BE2C (cell line): Measurements from ENCODE around the gene CDKN2B.

Source experiments
- DNase-seq: peaks from one replicate; pipeline ENCODE4 v3.0.0-alpha.2; 2020
- H3K27me3 ChIP-seq: fragments of 250-450 bp; sonication (Bioruptor Pico); 2 replicates; pipeline ENCODE4 v1.5.1; 2020; ENCODE audit warnings: mild to moderate bottlenecking
- H3K36me3 ChIP-seq: fragments of 250-450 bp; sonication (Bioruptor Pico); 2 replicates; pipeline ENCODE4 v1.5.1; 2020; ENCODE audit warnings: mild to moderate bottlenecking
- H3K4me1 ChIP-seq: fragments of 250-450 bp; sonication (Bioruptor Pico); 2 replicates; pipeline ENCODE4 v1.5.1; 2020
- H3K4me3 ChIP-seq: 2 replicates; pipeline ENCODE4 v1.5.1; 2011; ENCODE audit warnings: low read depth, low read length
- H3K9me3 ChIP-seq: fragments of 250-450 bp; sonication (Bioruptor Pico); 2 replicates; pipeline ENCODE4 v1.5.1; 2020
- TF ChIP-seq, protein P1 (sequence below): IDR thresholded peaks from 2 replicates; pipeline ENCODE4 v1.5.1; 2012; ENCODE audit warnings: mild to moderate bottlenecking, low read depth, low read length

CDKN2B gene

DNA sequence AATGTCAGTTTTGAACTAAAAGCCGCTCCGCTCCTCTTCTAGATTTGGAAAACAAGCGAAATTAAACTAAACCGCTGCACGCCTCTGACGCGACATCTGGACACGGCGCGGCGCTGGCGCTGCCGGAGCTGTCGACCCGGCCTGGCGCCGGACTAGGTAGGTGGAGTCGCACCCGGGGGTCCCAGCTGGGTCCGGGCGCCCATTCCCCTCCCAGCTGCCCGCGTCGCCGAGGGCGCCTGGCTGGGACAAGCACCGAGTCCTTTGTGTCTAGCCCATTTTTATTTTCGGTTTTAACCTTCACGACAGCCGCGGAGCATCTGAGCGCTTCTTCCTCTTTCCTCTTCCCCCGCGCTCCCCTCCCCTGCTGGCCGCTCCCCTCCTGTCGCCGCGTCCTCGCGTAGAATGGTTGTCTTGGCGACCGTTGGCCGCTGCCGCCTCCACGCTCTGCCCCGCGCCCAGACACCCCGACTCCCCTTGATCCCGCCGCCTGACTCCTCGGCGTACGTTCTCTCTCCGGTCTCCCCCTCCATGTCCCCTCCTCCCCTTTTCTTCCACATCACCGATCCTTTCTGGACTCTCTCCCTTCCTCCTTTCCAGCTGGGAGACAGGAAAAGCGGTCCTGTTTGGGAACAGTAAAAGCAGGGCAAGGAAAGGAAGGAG is 14.0 kb downstream of the CDKN2B start:
- H3K4me3 ChIP-seq: peak overlapping the region; percentile 98
- DNase-seq: peak; percentile 80
- TF ChIP-seq, protein P1, sequence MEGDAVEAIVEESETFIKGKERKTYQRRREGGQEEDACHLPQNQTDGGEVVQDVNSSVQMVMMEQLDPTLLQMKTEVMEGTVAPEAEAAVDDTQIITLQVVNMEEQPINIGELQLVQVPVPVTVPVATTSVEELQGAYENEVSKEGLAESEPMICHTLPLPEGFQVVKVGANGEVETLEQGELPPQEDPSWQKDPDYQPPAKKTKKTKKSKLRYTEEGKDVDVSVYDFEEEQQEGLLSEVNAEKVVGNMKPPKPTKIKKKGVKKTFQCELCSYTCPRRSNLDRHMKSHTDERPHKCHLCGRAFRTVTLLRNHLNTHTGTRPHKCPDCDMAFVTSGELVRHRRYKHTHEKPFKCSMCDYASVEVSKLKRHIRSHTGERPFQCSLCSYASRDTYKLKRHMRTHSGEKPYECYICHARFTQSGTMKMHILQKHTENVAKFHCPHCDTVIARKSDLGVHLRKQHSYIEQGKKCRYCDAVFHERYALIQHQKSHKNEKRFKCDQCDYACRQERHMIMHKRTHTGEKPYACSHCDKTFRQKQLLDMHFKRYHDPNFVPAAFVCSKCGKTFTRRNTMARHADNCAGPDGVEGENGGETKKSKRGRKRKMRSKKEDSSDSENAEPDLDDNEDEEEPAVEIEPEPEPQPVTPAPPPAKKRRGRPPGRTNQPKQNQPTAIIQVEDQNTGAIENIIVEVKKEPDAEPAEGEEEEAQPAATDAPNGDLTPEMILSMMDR: no peak
- no peaks in the 10 kb centered on the region for H3K9me3 ChIP-seq
- H3K36me3 ChIP-seq: no peaks in the 10 kb centered on the region; the same call in 1 of the 2 replicates
- H3K4me1 ChIP-seq: no peaks in the 10 kb centered on the region
- no peaks in the 10 kb centered on the region for H3K27me3 ChIP-seq

DNA sequence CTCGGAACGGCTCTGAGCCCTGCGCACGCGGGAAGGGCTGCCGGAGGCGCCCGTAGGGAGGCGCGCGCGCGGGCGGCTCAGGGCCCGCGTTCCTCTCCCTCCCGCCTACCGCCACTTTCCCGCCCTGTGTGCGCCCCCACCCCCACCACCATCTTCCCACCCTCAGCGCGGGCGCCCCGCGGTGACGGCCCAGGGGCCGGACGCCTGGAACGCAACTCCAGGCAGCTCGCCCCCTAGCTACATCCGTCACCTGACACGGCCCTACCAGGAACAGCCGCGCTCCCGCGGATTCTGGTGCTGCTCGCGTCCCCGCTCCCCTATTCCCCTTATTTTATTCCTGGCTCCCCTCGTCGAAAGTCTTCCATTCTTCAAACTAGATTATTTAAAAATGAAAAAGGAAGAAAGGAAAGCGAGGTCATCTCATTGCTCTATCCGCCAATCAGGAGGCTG is 14.5 kb downstream of the CDKN2B start, which contains the start of gene CDKN2B-AS1:
Gene CDKN2B-AS1 (plus strand): TSS at position 236 of the 450 bp plus-strand sequence.
- no peaks in the 10 kb centered on the region for H3K9me3 ChIP-seq
- TF ChIP-seq, protein P1: no peak; the same call in 1 of the 2 replicates
- H3K36me3 ChIP-seq: peaks cover 4% of the 10 kb centered on the region
- H3K4me3 ChIP-seq: peak within 1 kb of the TSS; percentile 98
- no peaks in the 10 kb centered on the region for H3K27me3 ChIP-seq
- H3K4me1 ChIP-seq: no peaks in the 10 kb centered on the region
- DNase-seq: peak; percentile 93

DNA sequence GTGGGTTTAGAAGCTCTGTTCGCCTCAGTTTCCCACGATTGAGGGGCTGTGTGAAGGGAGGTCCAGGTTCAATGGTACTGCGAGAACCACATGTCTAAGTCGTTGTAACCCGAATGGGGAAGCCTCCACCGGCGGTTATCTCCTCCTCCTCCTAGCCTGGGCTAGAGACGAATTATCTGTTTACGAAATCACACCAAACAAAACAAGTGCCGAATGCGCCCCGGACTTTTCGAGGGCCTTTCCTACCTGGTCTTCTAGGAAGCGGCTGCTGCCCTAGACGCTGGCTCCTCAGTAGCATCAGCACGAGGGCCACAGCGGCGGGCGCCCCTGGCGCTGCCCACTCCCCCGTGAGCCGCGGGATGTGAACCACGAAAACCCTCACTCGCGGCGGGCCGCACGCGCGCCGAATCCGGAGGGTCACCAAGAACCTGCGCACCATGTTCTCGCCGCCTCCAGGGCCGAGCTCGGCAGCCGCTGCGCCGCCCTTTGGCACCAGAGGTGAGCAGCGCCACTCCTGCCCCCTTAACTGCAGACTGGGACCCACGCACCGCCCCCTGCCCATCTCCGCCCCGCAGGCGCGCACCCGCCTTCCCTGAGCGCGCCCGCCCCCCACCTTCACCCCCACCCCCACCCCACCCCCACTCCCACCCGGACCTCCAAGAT is 15.1 kb downstream of the CDKN2B start, which contains the start of gene CDKN2A:
Gene CDKN2A (minus strand): TSS at position 500 of the 663 bp plus-strand sequence.
- Histone ChIP-seq H3K27me3 (no peaks in the 10 kb centered on the region), H3K9me3 (no peaks in the 10 kb centered on the region), H3K36me3 (peaks cover 7% of the 10 kb centered on the region), H3K4me3 (peak within 1 kb of the TSS; percentile 98), H3K4me1 (no peaks in the 10 kb centered on the region)
- peak; percentile 88 for DNase-seq
- TF ChIP-seq, protein P1: no peak

DNA sequence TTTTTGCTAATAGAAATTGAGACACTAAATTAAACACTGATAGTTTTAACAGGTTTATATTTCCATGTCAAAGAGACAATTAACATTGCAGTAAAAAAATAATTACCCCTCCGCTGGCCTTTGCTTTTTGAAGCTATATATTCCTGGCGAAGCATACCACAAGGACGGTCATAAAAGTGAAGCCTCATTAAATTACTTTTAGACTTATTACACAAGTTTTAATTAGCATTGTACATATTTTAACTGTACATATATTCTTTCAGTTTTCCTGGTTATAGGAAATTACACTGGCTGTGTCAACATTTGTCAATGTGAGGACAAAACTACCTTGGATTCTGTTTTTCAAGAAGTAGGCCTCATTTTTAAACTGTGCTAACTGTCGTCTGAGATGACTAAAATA is 16.1 kb downstream of the CDKN2B start:
- TF ChIP-seq, protein P1: no peak
- Histone ChIP-seq H3K27me3 (no peaks in the 10 kb centered on the region), H3K4me1 (no peaks in the 10 kb centered on the region), H3K4me3 (peak overlapping the region; percentile 98), H3K9me3 (no peaks in the 10 kb centered on the region), H3K36me3 (peaks cover 7% of the 10 kb centered on the region)
- no peak for DNase-seq

DNA sequence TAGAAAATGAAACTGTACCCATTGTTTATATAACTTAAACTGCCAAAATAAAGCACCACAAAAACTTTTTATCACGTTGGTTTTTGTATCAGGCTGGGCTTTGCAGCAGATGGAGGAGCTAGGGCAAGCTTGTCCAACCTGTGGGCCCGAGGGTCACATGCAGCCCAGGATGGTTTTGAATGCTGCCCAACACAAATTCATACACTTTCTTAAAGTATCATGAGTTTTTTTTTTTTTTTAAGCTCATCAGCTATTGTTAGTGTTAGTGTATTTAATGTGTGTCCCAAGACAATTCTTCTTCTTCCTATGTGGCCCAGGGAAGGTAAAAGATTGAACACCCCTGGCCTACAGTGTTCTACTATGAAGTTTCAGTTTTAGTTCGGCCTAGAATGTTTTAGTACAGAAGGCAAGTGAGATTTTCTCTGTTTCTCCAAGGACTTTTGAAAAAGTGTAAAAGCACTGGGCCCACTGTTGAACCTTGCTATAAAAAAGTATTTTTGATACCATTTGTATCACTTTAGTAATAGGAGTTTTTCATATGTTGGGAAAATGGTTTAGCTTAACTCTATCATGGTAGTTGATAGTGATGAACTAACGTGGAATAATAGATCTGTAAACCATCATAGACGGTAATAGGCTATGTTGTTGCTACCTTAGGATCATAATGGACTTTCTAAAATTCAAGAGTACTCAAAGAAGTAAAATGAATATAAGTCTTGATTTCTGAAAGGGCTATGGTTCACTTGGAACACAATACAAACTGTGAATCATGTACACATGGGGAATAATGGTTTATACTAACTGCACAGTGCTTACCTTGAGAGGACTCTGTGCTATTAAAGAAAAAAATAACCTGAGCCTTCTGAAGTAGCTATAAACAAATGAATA is 17.8 kb downstream of the CDKN2B start:
- H3K4me1 ChIP-seq: peaks cover 5% of the 10 kb centered on the region; the same call in 1 of the 2 replicates
- no peaks in the 10 kb centered on the region for H3K9me3 ChIP-seq
- H3K4me3 ChIP-seq: peak overlapping the region; percentile 98
- TF ChIP-seq, protein P1: no peak
- DNase-seq: no peak
- peaks cover 7% of the 10 kb centered on the region for H3K36me3 ChIP-seq
- no peaks in the 10 kb centered on the region for H3K27me3 ChIP-seq
